CD4-positive, alpha-beta memory T cell (primary cell): ENCODE results near the gene MFSD6L. TPM values are rescaled to one million over a fixed set of nuclear protein-coding genes. Genes with fewer than 3 reads are reported as not detected.

Source experiments
- CTCF ChIA-PET: fragments of 350-600 bp; sonication (Branson Sonifier 250); formaldehyde crosslinking; loops from one replicate; lab custom pipeline; 2021; ENCODE audit warnings: inconsistent platforms; ENCODE audit not compliant: partially characterized antibody; lab: Charles Lee
- POLR2A ChIA-PET: fragments of 350-600 bp; sonication (Branson Sonifier 250); formaldehyde crosslinking; loops from one replicate; lab custom pipeline; 2021; ENCODE audit not compliant: partially characterized antibody; lab: Charles Lee
- DNase-seq, 5 donors: peaks; one replicate each; pipeline versions ENCODE4 v3.0.0 to v3.0.0-alpha.2; 2020 to 2022; ENCODE audit warnings: mixed read lengths in 1 of 5
- H3K27ac ChIP-seq: one replicate; pipeline ENCODE4 v1.7.0; 2013; ENCODE audit warnings: low read depth, low read length
- H3K27me3 ChIP-seq: 2 replicates; pipeline ENCODE4 v1.7.0; 2013; ENCODE audit warnings: mild to moderate bottlenecking, low read length, moderate library complexity; ENCODE audit not compliant: insufficient read depth
- H3K36me3 ChIP-seq: 2 replicates; pipeline ENCODE4 v1.7.0; 2013; ENCODE audit warnings: mild to moderate bottlenecking, low read length, moderate library complexity; ENCODE audit not compliant: insufficient read depth
- H3K4me1 ChIP-seq: 2 replicates; pipeline ENCODE4 v1.7.0; 2013; ENCODE audit warnings: mild to moderate bottlenecking, low read length, moderate library complexity; ENCODE audit not compliant: insufficient read depth
- H3K4me3 ChIP-seq, 2 donors: one replicate each; pipeline ENCODE4 v1.7.0; 2013; ENCODE audit warnings: low read length in 2 of 2, mild to moderate bottlenecking in 1 of 2
- H3K9me3 ChIP-seq, 2 donors: one replicate each; pipeline ENCODE4 v1.7.0; 2013; ENCODE audit warnings: low read length in 2 of 2, control low read depth in 1 of 2; ENCODE audit not compliant: control insufficient read depth in 1 of 2
- H3K27ac Mint-ChIP-seq, 7 donors: one replicate each; pipeline ENCODE4 v1.8.0; 2020 to 2021; ENCODE audit warnings: mixed read lengths in 7 of 7, mild to moderate bottlenecking in 6 of 7, inconsistent platforms in 3 of 7, moderate library complexity in 3 of 7
- H3K27me3 Mint-ChIP-seq, 2 donors: one replicate each; pipeline ENCODE4 v1.8.0; 2020 to 2021; ENCODE audit warnings: mixed read lengths in 2 of 2
- H3K36me3 Mint-ChIP-seq, 2 donors: one replicate each; pipeline ENCODE4 v1.8.0; 2020 to 2021; ENCODE audit warnings: mixed read lengths in 2 of 2, inconsistent platforms in 1 of 2, mild to moderate bottlenecking in 1 of 2
- H3K4me1 Mint-ChIP-seq, 4 donors: one replicate each; pipeline ENCODE4 v1.8.0; 2020 to 2021; ENCODE audit warnings: mixed read lengths in 4 of 4, mild to moderate bottlenecking in 1 of 4
- H3K4me3 Mint-ChIP-seq, 8 donors: one replicate each; pipeline ENCODE4 v1.8.0; 2020 to 2021; ENCODE audit warnings: mixed read lengths in 8 of 8, mild to moderate bottlenecking in 7 of 8, moderate library complexity in 6 of 8, inconsistent platforms in 3 of 8
- H3K9me3 Mint-ChIP-seq, 8 donors: one replicate each; pipeline ENCODE4 v1.8.0; 2020 to 2021; ENCODE audit warnings: mixed read lengths in 8 of 8, mild to moderate bottlenecking in 5 of 8, inconsistent platforms in 3 of 8, moderate library complexity in 1 of 8
- intact Hi-C: fragments of 100-400 bp; cut with micrococcal nuclease; formaldehyde crosslinking; loops from one replicate; pipeline ENCODE4 v1.15.1; 2023
- polyA plus RNA-seq, 2 donors: library from polyadenylated mRNA; unstranded; fragments of 300-500 nt; fragmentation: Illumina TruSeq; gene quantifications; one replicate each; pipeline ENCODE4 v1.2.3, GENCODE V29; 2021
- total RNA-seq, 2 experiments: library from RNA; stranded (reverse); gene quantifications; one replicate each; pipeline ENCODE4 v1.2.3, GENCODE V29; 2021

Gene MFSD6L
- total and polyA plus RNA-seq, 4 experiments from 2014 or later: 0.14 TPM; not detected in 3

GRCh38 chr17:8753976-8754440, 45.2 kb downstream of the MFSD6L start:
- Mint-ChIP-seq H3K27me3 (peaks cover 8 to 16% of the 10 kb centered on the region in 2 donors), H3K27ac (no peak overlapping the region), H3K4me1 (no peaks in the 10 kb centered on the region), H3K4me3 (no peak overlapping the region), H3K9me3 (no peaks in the 10 kb centered on the region), H3K36me3 (no peaks in the 10 kb centered on the region)
- no peaks in the 10 kb centered on the region for H3K27me3 ChIP-seq
- no peak overlapping the region for H3K4me3 ChIP-seq
- POLR2A ChIA-PET: no interaction called here
- no peaks in the 10 kb centered on the region for H3K4me1 ChIP-seq
- H3K27ac ChIP-seq: no peak overlapping the region
- DNase-seq: no peak
- no peaks in the 10 kb centered on the region for H3K36me3 ChIP-seq
- no peaks in the 10 kb centered on the region for H3K9me3 ChIP-seq
- intact Hi-C loops: loop anchor here (1.0 kb wide), 2 partner anchors 141 to 244 kb away; no protein-coding TSS in a partner anchor
- CTCF ChIA-PET: no interaction called here

GRCh38 chr17:8753136-8753975, 45.8 kb downstream of the MFSD6L start:
- no peak overlapping the region for H3K27ac ChIP-seq
- Mint-ChIP-seq H3K4me1 (peaks cover 0 to under 1% (median 0%) of the 10 kb centered on the region in 4 donors), H3K9me3 (no peaks in the 10 kb centered on the region), H3K27me3 (peaks cover 8 to 16% of the 10 kb centered on the region in 2 donors), H3K4me3 (no peak overlapping the region), H3K36me3 (no peaks in the 10 kb centered on the region), H3K27ac (no peak overlapping the region)
- no peaks in the 10 kb centered on the region for H3K9me3 ChIP-seq
- CTCF ChIA-PET: interaction anchor here (1.1 kb wide), 1 partner anchor 245 kb away, joined by 4 read pairs; no protein-coding TSS in a partner anchor
- POLR2A ChIA-PET: no interaction called here
- H3K27me3 ChIP-seq: no peaks in the 10 kb centered on the region
- H3K4me1 ChIP-seq: no peaks in the 10 kb centered on the region
- H3K4me3 ChIP-seq: no peak overlapping the region
- intact Hi-C loops: no loop called here
- H3K36me3 ChIP-seq: no peaks in the 10 kb centered on the region
- no peak for DNase-seq

GRCh38 chr17:8749616-8750015, 49.5 kb downstream of the MFSD6L start:
- POLR2A ChIA-PET: no interaction called here
- peaks cover 0 to 3% of the 10 kb centered on the region in 2 donors for H3K36me3 Mint-ChIP-seq
- no peak for DNase-seq
- H3K27ac Mint-ChIP-seq: peak overlapping the region in 2 of 7 donors; percentile 25 to 52
- intact Hi-C loops: loop anchor here (5.0 kb wide), 1 partner anchor 687 kb away; no protein-coding TSS in a partner anchor
- CTCF ChIA-PET: no interaction called here
- peaks cover 8% of the 10 kb centered on the region for H3K4me1 ChIP-seq
- no peaks in the 10 kb centered on the region for H3K36me3 ChIP-seq
- H3K9me3 Mint-ChIP-seq: no peaks in the 10 kb centered on the region
- no peaks in the 10 kb centered on the region for H3K9me3 ChIP-seq
- no peak overlapping the region for H3K27ac ChIP-seq
- H3K4me1 Mint-ChIP-seq: peaks cover 0 to 12% (median 5%) of the 10 kb centered on the region in 4 donors
- H3K4me3 Mint-ChIP-seq: no peak overlapping the region
- no peak overlapping the region for H3K4me3 ChIP-seq
- peaks cover 2 to 6% of the 10 kb centered on the region in 2 donors for H3K27me3 Mint-ChIP-seq
- no peaks in the 10 kb centered on the region for H3K27me3 ChIP-seq

DNA sequence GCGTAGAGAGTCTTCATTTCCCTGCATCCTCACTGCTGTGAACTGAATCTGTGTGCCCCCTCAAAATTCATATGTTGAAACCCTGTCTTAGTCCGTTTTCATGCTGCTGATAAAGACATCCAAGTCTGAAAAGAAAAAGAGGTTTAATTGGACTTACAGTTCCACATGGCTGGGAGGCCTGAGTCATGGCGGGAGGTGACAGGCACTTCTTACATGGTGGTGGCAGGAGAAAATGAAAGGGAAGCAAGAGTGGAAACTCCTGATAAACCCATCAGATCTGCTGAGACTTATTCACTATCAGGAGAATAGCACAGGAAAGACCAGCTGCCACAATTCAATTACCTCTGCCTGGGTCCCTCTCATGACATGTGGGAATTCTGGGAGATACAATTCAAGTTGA, 51.4 kb downstream of the MFSD6L start:
- ChIA-PET CTCF (interaction anchor here (0.7 kb wide), 1 partner anchor 9 kb away, joined by 3 read pairs; no protein-coding TSS in a partner anchor), POLR2A (interaction anchor here (2.6 kb wide), 1 partner anchor 338 kb away, joined by 6 read pairs; no protein-coding TSS in a partner anchor)
- H3K4me1 Mint-ChIP-seq: peaks cover 5 to 19% (median 9%) of the 10 kb centered on the region in 4 donors

More for the DNA sequence above, 51.4 kb downstream of the MFSD6L start:
- Histone ChIP-seq H3K4me1 (peaks cover 10% of the 10 kb centered on the region), H3K36me3 (no peaks in the 10 kb centered on the region), H3K27me3 (no peaks in the 10 kb centered on the region), H3K4me3 (no peak overlapping the region), H3K27ac (no peak overlapping the region), H3K9me3 (no peaks in the 10 kb centered on the region)
- Mint-ChIP-seq H3K9me3 (peaks cover 0 to 2% (median 0%) of the 10 kb centered on the region in 8 donors), H3K27me3 (no peaks in the 10 kb centered on the region), H3K4me3 (peak overlapping the region in 1 of 8 donors; percentile 7), H3K27ac (peak overlapping the region in 3 of 7 donors; percentile 38 to 71 (median 43)), H3K36me3 (peaks cover 0 to 3% of the 10 kb centered on the region in 2 donors)
- DNase-seq: no peak
- intact Hi-C loops: loop anchor here (5.0 kb wide), 1 partner anchor 685 kb away; no protein-coding TSS in a partner anchor

Other genes with a start within 250 kb of the MFSD6L start
- 1 to 10 TPM; 1.9 to 2.8 TPM for gene MYH10, start 168.6 kb downstream of the MFSD6L start, total RNA-seq
- gene MYH10, start 168.6 kb downstream of the MFSD6L start, polyA plus RNA-seq: 1 to 10 TPM; 1.9 to 2.2 TPM
- gene CCDC42, start 54.5 kb downstream of the MFSD6L start, total RNA-seq: under 1 TPM; 0.32 to 0.64 TPM
- gene CCDC42, start 54.5 kb downstream of the MFSD6L start, polyA plus RNA-seq: not detected
- not detected for gene SPDYE4, start 40.8 kb downstream of the MFSD6L start, total RNA-seq
- gene SPDYE4, start 40.8 kb downstream of the MFSD6L start, polyA plus RNA-seq: not detected
- under 1 TPM; 0.17 to 0.25 TPM for gene PIK3R6, start 68.3 kb upstream of the MFSD6L start, total RNA-seq
- under 1 TPM; 0.13 to 0.47 TPM for gene PIK3R6, start 68.3 kb upstream of the MFSD6L start, polyA plus RNA-seq
- 10 to 100 TPM; 85.1 to 89.4 TPM for gene PIK3R5, start 166.3 kb upstream of the MFSD6L start, total RNA-seq
- gene PIK3R5, start 166.3 kb upstream of the MFSD6L start, polyA plus RNA-seq: 10 to 100 TPM; 18.5 to 62.0 TPM
- not detected for gene NTN1, start 222.1 kb upstream of the MFSD6L start, total RNA-seq
- gene NTN1, start 222.1 kb upstream of the MFSD6L start, polyA plus RNA-seq: under 1 TPM in 1 of 2 donors, not detected in 1; 0.02 TPM